ENCODE results near the gene CD300A.

Gene CD300A

DNA sequence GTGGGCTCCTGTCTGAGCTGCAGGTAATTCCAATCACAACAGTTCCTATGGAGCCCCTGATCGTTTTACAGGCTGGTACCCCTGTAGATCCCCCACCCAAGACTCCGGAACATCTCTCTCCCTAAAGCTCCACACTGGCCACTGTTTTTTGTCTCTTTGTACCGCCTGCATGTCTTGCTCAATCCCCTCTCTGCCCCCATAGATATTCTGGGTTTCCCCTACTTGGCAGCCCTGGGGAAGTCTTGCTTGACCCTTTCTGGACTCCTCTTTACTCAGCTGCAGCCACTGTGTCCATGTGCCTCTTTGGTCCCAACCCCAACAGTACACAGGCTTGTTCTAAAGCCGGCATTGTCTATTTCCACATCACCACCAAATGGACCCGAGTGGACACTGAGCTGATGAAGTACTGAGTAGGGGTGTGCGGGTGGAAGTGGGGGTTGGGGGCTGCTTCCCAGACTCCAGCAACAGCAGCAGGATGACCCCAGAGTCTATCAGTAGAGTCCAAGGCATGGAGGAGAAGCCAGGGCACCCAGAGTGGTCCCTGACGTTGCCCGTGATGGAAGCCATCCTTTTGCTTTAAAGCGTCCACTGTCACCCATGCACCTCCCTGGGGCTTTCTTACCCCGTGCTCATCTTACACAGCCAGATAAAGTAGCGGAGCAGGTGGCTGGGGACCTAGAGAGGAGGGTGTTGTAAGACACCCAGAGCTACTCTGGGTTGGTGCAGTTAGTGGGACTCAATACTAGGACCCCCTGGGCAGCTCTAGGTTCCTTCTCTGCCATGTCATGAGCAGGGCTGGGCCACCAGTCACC, 58.4 kb downstream of the CD300A start:
- no peak for DNase-seq

DNA sequence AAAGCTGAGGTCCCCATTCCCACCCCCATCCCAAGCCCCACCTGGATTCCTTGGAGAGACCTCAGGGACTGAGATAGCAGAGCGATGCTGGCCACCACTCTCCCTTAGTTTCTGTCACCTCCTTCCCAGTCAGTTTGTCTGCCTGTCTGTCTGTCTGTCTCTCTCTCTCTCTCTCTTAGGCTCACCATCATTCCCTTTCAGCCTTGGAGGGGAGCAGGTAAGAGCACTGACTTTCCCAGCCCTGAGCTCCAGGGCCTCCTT, 59.0 kb downstream of the CD300A start:
- no peak for DNase-seq

DNA sequence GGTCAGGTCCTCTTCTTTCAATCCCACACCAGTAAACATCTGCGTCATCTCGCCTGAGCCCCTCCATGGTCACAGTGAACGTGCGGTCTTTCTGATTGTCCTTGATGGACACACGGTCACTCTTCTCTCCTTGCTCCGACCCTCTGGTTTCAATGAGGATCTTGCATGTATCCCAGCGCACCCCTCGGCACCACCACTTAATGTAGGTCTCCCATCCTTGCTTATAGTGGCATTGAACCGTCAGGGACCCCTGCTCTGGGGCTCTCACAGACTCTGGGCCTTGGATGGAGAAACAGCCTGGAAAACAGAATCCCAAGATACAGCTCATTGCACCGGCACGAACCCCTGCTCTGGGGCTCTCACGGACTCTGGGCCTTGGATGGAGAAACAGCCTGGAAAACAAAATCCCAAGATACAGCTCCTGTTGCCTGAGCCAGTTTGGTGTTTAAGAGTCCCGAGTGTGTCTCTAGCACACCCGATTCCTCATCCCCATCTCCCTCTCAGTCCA, 59.4 kb downstream of the CD300A start:
- DNase-seq = no peak

DNA sequence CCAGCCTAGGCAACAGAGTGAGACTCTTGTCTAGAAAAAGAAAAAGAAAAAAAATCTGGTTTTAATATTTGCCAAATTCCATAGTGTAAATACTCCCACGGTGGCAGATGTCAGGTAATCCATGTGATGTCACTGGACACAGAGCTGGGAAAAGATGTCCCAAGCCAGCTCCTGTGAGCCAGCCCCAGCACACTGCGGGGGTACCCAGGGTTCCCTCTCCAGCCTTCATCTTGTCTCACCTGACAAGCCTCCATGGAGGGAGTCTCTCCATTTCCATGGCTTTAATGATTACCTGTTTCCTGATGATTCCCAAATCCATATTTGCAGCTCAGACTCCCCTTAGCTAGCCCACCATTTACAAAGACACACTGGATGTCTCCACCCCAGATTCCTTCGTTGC, 60.2 kb downstream of the CD300A start:
- no peak for DNase-seq

DNA sequence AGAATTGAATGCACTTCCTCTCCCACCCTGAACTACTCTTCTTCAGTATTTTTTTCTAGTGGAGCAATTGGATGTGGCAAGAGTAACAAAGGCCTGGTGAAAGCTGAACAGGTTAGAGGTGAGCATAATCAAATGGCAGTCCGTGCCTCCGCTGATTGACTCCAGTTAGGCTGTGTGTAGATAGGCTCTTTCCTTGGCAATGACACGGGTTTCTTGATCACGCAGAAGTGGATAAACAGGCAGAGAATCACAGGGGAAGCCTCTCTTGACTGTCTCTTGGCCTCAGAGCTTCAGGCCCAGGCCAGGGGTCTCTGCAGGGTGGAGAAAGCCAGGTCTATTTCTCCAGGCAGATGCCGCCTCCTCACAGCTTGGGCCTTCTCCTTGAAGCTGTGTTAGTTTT, 60.6 kb downstream of the CD300A start:
- DNase-seq = no peak

DNA sequence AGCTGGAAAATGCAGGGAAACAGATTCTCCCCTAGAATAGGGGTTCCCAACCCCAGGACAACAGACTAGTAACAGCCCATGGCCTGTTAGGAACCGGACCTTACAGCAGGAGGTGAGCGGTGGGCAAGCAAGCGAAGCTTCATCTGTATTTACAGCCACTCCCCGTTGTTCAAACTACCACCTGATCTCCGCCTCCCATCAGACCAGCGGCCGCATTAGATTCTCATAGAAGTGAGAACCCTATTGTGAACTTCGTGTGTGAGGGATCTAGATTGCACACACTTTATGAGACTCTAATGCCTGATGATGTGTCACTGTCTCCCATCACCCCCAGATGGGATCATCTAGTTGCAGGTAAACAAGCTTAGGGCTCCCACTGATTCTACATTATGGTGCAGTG, 61.3 kb downstream of the CD300A start:
- DNase-seq = no peak

DNA sequence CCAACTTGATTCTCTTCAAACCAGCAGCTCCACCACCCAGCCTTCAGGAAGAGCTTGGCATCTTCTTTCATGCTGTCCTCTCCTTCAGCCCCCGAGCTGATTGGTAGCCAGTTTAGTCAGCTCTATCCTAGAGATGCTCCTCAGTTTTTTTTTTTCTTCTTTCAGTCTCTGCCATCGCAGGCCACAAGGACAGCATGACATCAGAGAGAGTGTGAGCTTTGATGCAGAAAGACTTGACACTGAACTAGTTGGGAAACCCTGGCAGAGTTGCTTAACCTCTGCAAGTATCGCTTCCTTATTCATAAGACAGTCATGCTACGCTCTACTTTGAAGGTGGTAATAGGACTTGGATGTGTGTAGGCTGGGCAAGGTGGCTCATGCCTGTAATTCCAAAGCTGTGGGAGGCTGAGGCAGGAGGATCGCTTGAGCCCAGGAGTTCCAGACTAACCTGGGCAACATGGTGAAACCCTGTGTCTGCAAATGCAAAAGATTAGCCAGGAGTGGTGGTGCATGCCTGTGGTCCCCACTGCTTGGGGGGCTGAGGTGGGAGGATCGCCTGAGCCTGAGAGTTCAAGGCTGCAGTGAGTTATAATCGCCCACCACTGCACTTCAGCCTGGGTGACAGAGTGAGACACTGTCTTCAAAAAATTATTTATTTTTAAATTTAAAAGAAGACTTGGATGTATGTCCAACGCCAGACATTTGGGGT, 62.2 kb downstream of the CD300A start:
- DNase-seq = no peak

DNA sequence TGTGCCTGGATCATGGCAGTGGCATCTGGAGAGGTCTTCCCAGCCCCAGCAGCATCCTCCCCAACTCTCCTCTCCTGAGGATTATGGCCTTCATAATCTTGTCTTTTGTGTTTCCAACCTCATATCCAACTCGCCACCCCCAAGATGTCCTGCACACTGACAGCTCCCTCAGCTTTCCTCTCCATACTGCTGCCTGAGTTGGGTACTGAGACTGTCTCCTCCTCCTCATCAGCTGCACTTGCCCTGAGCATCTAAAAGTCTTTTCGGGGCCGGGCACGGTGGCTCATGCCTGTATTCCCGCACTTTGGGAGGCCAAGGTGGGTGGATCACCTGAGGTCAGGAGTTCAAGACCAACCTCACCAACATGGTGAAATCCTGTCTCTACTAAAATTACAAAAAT, 62.8 kb downstream of the CD300A start:
- DNase-seq = no peak

DNA sequence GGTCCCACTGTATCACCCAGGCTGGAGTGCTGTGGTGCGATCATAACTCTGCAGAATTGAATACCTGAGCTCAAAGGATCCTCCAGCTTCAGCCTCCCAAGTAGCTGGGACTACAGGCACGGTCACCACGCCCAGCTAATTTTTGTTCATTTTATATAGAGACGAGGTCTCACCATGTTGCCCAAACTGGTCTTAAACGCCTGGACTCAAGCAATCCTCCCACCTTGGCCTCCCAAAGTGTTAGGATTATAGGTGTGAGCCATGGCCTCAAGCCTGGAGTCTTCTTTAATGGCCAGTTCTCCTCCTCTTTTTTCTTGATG, 64.4 kb downstream of the CD300A start:
- DNase-seq = no peak

DNA sequence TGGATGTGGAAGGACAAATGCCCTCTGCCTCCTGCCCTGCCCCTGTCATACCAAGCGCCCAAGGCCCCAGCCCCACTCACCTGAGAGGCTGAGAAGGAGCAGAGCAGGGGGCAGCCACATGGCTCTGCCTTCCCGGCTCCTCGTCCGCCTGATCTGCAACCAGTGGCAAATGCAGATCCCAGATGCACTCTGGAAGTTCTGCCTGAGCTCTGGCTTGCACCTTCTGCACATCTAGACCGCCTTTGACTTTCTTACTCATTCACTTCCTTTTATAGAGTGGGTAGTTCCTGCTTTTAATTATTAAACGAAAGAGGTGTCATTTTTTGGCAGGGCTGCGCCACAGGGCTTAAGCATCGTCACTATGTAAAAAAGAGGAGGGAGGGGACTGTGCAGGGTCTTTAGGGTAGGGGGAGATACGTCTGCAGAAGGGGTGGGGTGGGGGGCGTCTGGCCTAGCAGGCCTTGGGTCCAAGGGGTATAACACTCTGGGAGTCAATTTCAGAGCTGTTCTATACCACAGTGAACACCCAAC, 64.9 kb downstream of the CD300A start, which contains the start of gene CD300LB:
Gene CD300LB, minus strand, starts transcription at position 245 of the 531 bp plus-strand sequence. Its CDS starts 125 bp downstream, at position 120.
- no peak for DNase-seq

DNA sequence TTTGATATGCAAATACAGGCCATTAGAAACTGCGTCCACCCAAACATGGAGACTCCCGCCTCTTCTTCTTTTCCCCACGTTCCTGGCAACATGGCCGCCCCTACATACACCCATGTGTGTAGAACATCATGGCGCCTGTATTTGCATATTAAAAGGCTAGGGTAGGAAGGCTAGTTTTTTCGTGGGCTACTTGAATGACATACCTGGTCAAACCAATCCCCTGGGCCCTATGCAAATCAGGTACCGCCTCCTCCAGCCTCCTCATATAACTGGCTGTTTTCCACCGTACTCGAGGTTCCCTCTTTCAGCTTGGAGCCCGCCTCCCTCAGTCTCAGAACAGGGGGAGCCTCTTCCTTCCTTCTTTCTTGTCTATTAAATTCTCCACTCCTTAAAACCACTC, 65.7 kb downstream of the CD300A start:
- DNase-seq = no peak
